Astrocyte of the hippocampus (primary cell): Measurements from ENCODE around the gene IGF2R.
A peak's percentile ranks its signal among the peaks of the same experiment; 100 is the strongest.
"Not testable (repeated sequence)": the region's sequence is repeated elsewhere in the genome, so short reads cannot be mapped to it uniquely, and the experiment has no call there.

Experiments used
- DNase-seq: peaks from one replicate; pipeline ENCODE4 v3.0.0; 2011; ENCODE audit warnings: low read depth, low spot score

IGF2R gene

DNA sequence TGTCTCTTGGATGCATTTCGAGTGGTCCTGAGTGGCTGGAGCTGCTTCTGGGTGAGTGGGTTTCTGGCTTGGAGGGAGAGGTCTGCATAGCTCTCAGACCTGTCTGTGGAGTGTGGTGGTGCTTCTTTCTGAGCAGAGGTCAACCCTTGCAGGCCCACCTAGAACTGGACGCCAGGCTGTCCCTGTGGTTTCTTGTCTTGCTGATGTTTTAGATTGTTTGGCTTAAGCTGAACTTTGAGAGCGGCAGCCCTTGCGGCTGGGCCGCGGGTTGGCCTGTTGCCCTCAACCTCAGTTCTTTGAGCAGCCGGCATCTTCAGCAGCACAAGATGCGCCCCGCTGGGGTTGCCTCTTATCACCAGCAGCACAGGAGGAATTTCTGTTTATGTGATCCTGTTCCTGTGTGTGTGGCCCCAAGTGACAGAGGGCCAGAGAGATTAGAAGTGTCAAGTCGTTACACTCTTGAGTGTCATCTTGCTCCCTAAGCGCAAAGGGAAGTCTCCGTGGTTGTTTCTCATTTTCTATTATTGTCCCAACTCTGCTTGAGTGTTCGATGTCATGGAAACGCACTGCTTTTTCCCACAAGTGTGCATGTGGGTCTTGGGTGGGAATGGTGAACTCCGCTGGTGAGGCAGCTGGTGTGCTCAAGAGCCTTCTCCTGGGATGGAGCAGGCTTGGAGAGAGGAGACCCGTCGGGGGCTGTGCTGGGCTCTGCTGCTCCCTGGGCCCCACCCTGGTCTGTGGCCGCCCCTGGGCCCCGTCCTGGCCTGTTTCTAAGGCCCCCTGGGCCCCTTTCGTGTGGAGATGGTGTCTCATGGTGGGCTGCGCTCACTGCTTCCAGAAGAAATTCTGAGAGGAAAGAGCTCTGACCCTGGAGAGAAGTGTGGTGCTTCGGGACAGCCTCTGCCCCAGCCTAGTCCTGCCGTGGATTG, 132.7 kb downstream of the IGF2R start:
- DNase-seq: peak; percentile 26

DNA sequence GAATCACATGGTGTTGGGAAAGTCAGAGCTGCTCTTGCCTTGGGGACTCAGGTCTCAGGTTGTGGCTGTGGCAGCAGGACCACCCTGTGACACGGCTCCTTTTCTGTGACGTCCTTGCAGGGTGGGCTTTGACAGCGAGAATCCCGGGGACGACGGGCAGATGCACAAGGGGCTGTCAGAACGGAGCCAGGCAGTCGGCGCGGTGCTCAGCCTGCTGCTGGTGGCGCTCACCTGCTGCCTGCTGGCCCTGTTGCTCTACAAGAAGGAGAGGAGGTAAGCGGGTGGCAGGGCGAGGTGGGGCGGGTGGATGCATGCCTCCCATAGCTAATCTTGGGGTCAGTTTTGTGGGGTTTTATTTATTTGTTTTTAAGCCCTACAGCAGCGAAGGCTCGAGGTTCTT, 133.5 kb downstream of the IGF2R start:
- DNase-seq: no peak

GRCh38 chr6:160102956-160103824, 134.3 kb downstream of the IGF2R start:
- DNase-seq: peak; percentile 11

DNA sequence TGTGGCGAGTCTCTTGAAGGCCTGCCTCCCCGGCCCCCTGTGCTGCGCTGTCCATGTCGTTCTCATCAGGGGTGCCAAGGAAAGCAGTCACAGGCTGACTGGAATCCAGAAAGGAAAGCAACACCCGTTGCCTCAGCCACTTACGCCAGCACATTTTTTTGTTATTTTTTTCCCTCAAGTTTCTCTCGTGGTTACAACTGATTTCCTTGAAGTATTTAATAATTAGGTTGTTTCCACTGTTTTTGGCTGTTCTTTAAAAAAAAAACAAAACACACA, 134.9 kb downstream of the IGF2R start:
- DNase-seq: peak; percentile 26

- DNase-seq: no peak
These were observed 136.1 kb downstream of the IGF2R start for GRCh38 chr6:160104821-160105517.

DNA sequence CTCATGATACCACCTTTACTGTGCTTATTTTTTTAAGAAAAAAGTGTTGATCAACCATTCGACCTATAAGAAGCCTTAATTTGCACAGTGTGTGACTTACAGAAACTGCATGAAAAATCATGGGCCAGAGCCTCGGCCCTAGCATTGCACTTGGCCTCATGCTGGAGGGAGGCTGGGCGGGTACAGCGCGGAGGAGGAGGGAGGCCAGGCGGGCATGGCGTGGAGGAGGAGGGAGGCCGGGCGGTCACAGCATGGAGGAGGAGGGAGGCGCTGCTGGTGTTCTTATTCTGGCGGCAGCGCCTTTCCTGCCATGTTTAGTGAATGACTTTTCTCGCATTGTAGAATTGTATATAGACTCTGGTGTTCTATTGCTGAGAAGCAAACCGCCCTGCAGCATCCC, 137.1 kb downstream of the IGF2R start:
- no peak for DNase-seq

DNA sequence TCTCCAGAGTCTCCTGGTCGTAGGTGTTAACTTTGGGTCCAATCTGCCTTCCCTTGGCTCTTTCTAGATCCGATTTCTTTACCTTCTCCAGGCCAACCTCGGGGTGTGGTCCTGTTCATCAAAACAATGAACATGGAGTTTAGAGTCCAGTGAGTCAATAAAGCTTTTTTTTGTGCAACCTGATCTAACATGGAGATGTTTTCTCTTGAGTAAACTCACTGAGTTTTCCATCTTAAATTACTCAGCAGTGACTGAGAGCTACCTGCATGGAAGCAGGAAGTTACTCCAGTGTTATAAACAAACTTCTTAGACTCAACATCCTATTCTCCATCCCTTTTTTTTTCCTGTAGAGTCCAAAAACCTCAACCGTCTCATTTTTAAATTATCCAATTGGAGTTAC, 137.8 kb downstream of the IGF2R start:
- DNase-seq: no peak

GRCh38 chr6:160108077-160108476, 139.2 kb downstream of the IGF2R start:
- DNase-seq: no peak

- DNase-seq: no peak
These were observed 141.8 kb downstream of the IGF2R start for GRCh38 chr6:160110586-160111123.

DNA sequence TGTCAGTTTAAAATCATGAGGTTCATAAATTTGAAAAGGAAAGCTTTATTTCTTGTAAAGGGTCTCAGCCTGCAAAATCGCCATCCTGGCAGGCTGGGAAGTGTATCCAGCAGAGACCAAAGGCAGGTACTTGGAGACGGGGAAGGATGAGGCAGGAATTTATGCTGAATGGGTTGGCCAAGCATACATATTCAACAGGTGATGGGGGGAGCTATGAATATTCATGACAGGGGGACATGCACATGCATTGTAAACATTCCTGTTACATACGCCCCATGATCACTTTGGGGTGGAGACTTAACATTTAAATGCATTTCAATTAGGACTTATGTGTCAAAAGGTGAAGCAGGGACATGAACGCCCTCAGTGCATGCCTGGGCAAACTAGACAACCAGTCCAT, 142.9 kb downstream of the IGF2R start:
- no peak for DNase-seq

DNA sequence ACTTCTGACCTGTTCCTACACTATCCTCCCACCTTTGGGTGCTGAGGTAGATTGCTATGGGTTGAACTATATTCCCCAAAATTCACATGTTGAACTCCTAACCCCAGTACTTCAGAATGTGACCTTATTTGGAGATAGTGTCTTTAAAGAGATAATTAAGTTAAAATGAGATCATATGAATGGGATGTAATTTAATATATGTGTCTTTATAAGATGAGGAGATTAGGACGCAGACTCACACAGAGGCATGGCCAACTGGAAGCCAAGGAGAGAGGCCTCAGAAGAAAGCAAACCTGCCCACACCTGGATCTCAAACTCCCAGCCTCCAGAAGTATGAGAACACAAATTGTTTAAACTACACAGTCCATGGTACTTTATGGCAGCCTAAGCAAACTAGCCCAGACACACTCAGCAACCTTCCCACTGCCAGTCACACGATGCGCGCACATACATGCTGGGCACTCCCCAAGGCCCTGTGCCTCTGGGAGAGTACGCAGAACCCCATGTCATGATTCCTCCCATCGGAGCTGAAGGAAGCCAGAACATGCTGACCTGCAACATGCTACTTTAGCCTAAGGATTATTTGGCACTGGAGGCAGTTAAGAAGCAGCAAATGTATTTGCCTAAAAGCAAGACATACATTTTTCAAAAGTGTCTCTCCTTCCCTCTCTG, 143.9 kb downstream of the IGF2R start:
- no peak for DNase-seq

GRCh38 chr6:160114536-160114935, 145.7 kb downstream of the IGF2R start:
- DNase-seq: not testable (repeated sequence)

DNA sequence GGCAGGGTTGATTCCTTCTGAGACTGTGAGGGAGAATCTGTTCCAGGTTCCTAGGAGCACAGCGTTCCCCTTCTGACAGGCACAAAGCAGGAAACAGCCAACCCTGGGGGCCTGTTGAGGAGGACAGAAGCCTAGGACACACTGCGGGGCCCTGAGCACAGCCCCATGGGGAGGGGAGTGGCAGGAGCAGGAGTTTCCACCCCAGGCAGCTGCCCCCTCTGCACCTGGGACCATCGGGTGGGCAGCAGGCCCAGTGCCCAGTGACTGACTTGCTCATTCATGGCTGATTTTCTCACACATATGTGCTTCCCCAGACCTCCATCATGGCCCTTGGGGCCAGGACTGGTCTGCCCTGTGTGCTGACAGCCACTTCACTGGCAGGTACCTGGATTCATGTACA, 146.5 kb downstream of the IGF2R start:
- no peak for DNase-seq

- no peak for DNase-seq
These were observed 147.5 kb downstream of the IGF2R start for GRCh38 chr6:160116411-160116810.

DNA sequence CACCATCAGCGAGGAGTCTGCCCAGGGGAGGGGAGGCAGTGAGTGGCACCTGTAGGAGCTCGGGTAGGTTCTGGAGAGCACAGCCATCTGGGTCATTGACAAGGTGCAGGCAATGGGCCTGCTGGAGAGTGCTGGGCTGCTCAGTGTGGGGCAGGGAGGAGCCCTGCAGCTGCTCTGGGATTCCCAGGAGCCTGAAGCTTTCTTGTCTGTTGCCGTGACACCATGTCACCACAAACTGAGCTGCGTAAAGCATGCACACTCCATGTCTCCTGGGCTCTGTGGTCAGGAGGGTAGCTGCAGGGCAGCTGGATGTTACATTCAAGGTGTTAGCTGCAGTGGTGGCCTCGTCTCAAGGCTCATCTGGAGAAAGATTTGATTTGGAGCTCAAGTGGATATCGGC, 148.3 kb downstream of the IGF2R start:
- no peak for DNase-seq

GRCh38 chr6:160118620-160119229, 149.8 kb downstream of the IGF2R start:
- no peak for DNase-seq

- no peak for DNase-seq
These were observed 151.2 kb downstream of the IGF2R start for GRCh38 chr6:160120087-160120486.

GRCh38 chr6:160121558-160121957, 152.7 kb downstream of the IGF2R start, which contains the start of gene SLC22A1:
SLC22A1 (plus strand) TSS chr6:160121815; CDS start chr6:160121936, 121 bp downstream.
- no peak for DNase-seq

GRCh38 chr6:160121981-160122380, 153.1 kb downstream of the IGF2R start:
- DNase-seq: no peak

- no peak for DNase-seq
These were observed 153.9 kb downstream of the IGF2R start for GRCh38 chr6:160122744-160123143.

DNA sequence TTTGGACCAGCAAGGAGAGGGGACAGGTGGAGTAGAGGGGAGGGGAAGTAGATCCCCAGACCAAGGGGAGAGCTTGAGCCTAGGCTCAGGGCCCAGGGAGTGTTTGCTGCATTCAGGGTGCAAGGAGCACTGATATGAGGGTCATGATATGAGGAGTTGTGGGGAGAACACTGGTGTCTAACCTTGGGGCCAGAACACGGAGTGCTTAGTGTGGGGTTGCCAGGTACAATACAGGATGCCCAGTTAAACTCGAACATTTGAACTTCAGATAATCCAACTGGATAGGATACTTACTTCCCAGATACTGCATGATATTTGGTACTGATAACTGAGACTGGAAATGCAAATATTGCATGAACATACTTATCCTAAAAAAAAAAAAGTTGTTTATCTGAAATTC, 155.1 kb downstream of the IGF2R start:
- no peak for DNase-seq
